ENCODE results near the gene PPP1R1B.

DNA sequence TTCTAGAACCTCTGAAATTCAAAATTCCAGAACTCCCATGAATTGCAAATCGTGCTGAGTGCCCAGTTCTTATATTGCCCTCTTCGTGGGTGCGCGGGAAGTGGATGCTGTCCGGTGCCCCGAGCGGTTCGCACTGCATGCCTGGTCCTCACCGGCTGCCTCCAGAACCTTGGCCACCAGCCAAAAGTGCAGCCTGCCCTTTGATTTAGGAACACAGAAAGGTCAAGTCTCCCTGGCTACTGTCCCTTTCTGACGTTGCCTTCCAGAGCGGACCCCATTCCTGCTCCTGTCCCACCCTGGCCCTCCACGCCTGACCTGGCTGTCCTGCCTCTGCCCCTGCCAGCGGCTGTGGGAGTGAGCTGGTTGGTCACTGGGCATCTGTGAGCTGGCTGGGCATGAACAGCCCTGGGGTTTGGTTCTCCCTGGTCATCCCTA, 28.7 kb upstream of the PPP1R1B start:
- TF ChIP-seq EZH2 (optimal IDR thresholded peaks at IDR 0.05; ENCODE audit: low read depth, low read length), result no peak
- TF ChIP-seq CTCF (IDR thresholded peaks at IDR 0.05; ENCODE audit: low read length), result no peak
- no peak for TF ChIP-seq EZH2phosphoT487 (IDR thresholded peaks at IDR 0.05; ENCODE audit: low read length)

Data from MM.1S (cell line).